ENCODE results near the gene KRTAP4-9. TPM values are rescaled to one million over a fixed set of nuclear protein-coding genes. Genes with fewer than 3 reads are reported as not detected.
"Not testable (repeated sequence)": the region's sequence is repeated elsewhere in the genome, so short reads cannot be mapped to it uniquely, and the experiment has no call there.

The KRTAP4-9 gene
- total and polyA plus RNA-seq, 12 donors = not detected

DNA sequence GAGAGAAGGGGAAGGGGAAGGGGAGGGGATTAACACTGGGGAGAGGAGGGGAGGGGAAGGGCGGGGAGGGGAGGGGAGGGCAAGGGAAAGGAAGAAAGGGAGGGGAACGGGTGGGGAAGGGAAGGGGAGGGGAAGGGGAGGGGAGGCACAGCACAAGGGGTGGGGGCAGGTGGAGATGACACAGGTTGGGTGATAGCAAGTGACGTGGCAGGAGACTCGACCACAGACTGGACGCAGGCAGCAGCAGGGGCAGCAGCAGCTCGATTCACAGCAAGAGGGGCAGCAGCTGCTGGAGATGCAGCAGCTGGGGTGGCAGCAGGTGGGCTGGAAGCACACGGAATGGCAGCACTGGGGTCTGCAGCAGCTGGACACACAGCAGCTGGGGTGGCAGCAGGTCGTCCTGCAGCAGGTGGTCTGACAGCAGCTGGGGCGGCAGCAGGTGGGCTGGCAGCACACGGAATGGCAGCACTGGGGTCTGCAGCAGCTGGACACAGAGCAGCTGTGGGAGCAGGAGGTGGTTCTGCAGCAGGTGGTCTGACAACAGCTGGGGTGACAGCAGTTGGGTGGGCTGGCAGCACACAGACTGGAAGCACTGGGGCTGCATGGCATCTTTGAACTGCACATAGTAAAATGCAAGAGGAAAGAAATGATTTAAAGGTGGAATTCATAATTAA is 3.5 kb upstream of the KRTAP4-9 start, which contains the start of gene KRTAP4-16:
Gene KRTAP4-16 (minus strand): TSS at position 624 of the 674 bp plus-strand sequence. CDS start 0 bp downstream, at position 624.
- H3K4me3 ChIP-seq = no peak within 1 kb of the TSS
- TF ChIP-seq POLR2A (IDR thresholded peaks at IDR 0.05) = no peak
- TF ChIP-seq, protein P1, sequence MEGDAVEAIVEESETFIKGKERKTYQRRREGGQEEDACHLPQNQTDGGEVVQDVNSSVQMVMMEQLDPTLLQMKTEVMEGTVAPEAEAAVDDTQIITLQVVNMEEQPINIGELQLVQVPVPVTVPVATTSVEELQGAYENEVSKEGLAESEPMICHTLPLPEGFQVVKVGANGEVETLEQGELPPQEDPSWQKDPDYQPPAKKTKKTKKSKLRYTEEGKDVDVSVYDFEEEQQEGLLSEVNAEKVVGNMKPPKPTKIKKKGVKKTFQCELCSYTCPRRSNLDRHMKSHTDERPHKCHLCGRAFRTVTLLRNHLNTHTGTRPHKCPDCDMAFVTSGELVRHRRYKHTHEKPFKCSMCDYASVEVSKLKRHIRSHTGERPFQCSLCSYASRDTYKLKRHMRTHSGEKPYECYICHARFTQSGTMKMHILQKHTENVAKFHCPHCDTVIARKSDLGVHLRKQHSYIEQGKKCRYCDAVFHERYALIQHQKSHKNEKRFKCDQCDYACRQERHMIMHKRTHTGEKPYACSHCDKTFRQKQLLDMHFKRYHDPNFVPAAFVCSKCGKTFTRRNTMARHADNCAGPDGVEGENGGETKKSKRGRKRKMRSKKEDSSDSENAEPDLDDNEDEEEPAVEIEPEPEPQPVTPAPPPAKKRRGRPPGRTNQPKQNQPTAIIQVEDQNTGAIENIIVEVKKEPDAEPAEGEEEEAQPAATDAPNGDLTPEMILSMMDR (IDR thresholded peaks at IDR 0.05) = no peak
- H3K36me3 ChIP-seq (replicated peaks in 1 of 2) = no peaks in the 10 kb centered on the region
- no peak within 1 kb of the TSS for H3K27ac ChIP-seq
- 44 to 68% (median 62%) methylated on average over 8 to 10 of the region's 10 CpGs for WGBS, 4 donors
- intact Hi-C loops (cut with DNase I) = no loop called here
- no peaks in the 10 kb centered on the region for H3K27me3 ChIP-seq
- H3K9me3 ChIP-seq (replicated peaks in 1 of 3) = no peaks in the 10 kb centered on the region
- H3K4me1 ChIP-seq (replicated peaks in 1 of 2) = no peaks in the 10 kb centered on the region
- no peak for DNase-seq

DNA sequence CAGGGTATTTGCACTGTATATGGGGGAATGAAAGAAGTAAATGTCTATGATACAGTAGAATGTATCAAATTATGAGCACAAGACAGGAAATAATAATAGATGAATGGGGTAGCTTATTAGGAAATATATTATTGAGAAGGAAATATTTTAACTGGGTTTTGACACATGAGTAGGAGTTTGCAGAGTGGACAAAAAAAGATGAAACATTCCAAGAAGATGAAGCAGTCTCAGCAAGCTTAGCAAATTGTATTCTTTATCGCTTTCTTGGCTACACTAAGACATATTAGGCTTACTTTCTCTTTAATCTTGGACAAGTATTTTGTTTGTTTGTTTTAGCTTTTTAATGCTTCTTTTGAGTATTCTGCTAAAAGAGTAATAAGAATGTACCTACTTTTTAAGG is 1.3 kb upstream of the KRTAP4-9 start:
- H3K36me3 ChIP-seq (replicated peaks in 1 of 2) = no peaks in the 10 kb centered on the region
- no peaks in the 10 kb centered on the region for H3K4me1 ChIP-seq (replicated peaks in 1 of 2)
- no peak overlapping the region for H3K27ac ChIP-seq
- TF ChIP-seq POLR2A (IDR thresholded peaks at IDR 0.05) = no peak
- TF ChIP-seq, protein P1 (IDR thresholded peaks at IDR 0.05) = no peak
- DNase-seq = no peak
- H3K4me3 ChIP-seq = no peak overlapping the region
- no peaks in the 10 kb centered on the region for H3K27me3 ChIP-seq
- intact Hi-C loops (cut with DNase I) = no loop called here
- WGBS, 4 donors = 82 to 94% (median 85%) methylated on average over 1 of the region's 1 CpG
- H3K9me3 ChIP-seq (replicated peaks in 1 of 3) = no peaks in the 10 kb centered on the region

DNA sequence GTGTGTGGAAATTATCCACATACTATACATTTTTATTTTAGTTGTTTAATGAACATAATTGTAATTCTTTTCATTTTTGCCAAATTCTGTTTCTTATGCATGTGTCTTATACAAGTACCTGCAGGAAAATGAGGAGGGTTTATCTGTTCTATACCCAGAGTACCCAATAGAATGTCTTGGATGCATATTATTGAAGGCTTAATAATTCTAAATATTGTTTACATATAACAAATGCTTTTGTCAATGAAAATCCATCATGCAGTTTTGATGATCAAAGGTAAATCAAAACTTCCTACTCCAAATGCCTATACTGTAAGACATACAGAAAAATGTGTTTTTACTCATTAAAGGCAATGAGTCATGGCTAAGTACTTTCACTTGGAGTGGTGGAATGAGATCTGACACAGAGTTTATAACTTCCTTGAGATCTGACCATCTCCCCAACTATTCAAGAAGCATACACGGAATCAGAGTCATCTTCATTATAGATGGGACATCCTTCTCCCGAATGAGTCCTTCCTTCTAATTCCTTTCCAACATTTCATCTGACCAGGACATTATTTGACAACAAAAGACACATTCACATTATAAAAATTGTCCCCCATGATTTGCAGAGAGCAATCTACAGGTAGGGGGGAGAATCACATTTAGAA is 677 bp upstream of the KRTAP4-9 start:
- DNase-seq; H3K4me1 ChIP-seq (replicated peaks in 1 of 2); H3K4me3 ChIP-seq; H3K27ac ChIP-seq; intact Hi-C loops (cut with DNase I); H3K36me3 ChIP-seq (replicated peaks in 1 of 2); H3K27me3 ChIP-seq; H3K9me3 ChIP-seq (replicated peaks in 1 of 3): not testable (repeated sequence)
- 63 to 71% (median 69%) methylated on average over 2 of the region's 2 CpGs for WGBS, 4 donors

DNA sequence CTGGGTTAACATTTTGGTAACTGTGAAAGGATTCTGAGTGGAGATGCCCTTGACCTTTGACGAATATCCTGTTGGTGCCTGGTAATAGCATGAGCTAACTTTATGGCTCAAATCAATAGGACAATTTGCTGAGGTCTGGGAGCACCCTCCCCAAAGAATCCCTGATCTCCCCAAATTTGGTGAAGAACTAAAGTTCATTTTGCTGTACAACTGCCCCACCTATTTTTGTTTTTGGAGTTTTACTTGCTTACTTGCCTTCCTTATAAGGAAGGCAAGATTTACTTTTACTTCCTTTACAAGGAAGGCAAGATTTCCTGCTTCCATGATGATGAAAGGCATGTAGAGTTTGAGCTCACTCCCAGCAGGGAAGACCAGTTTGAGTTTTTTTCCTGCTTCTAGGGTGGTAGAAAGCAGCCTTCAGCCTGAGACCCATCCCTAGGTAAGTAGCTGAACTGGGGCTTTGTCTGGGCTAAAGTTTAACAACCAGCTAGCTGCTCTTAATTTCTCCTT is 2.8 kb downstream of the KRTAP4-9 start:
- intact Hi-C loops (cut with DNase I) = no loop called here
- TF ChIP-seq, protein P1 (IDR thresholded peaks at IDR 0.05) = no peak
- no peak for TF ChIP-seq POLR2A (IDR thresholded peaks at IDR 0.05)
- Histone ChIP-seq H3K4me3 (no peak overlapping the region), H3K9me3 (replicated peaks in 1 of 3) (peaks cover 0 to 1% (median 0%) of the 10 kb centered on the region in 3 donors), H3K36me3 (replicated peaks in 1 of 2) (no peaks in the 10 kb centered on the region), H3K4me1 (replicated peaks in 1 of 2) (no peaks in the 10 kb centered on the region), H3K27ac (no peak overlapping the region), H3K27me3 (no peaks in the 10 kb centered on the region)
- 29 to 40% (median 37%) methylated on average over 1 of the region's 1 CpG for WGBS, 4 donors
- DNase-seq = no peak

DNA sequence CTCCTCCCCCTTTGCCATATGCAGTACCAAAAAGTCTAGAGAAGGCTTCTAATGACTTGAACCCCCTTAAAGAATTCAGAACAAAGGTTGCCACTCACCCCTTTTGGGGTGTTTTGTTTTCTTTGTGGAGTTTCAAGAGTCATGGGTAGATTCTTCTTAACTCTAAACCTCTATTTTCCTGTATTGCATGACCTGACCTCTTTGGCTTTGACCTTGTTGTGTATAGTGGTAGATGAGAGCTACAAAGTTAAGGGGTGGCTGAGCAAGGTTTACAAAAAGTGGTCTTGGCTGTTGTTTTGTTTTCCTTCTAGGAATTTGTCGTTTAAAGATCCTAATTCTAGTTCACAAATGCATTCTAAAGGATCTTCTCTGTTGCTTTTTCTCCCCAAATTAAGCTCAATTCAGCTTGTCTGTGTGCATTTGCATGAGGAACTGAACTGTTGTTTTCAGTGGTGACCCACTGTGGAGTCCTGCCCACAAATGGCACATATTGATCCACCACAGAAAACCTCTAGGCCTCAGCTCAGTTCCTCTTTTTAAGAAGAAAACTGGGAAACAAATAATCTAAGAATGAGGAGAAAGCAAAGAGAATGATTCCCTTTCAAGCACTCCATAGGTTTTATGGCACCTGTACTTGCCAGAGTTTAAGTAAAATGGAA is 3.7 kb downstream of the KRTAP4-9 start:
- H3K9me3 ChIP-seq (replicated peaks in 1 of 3); H3K36me3 ChIP-seq (replicated peaks in 1 of 2); H3K27ac ChIP-seq; H3K4me1 ChIP-seq (replicated peaks in 1 of 2); H3K27me3 ChIP-seq; H3K4me3 ChIP-seq; DNase-seq; intact Hi-C loops (cut with DNase I): not testable (repeated sequence)
- WGBS, 4 donors = 0 to 61% (median 21%) methylated on average over 1 of the region's 1 CpG

All from adrenal gland (tissue), 12 donors.